ENCODE results near the gene FSD1L.

GRCh38 chr9:105403552-105404248 lies 44.1 kb upstream of the FSD1L start:
- no peak for TF ChIP-seq CTCF (IDR thresholded peaks at IDR 0.05; ENCODE audit: low read depth, low read length)
- no peak for TF ChIP-seq EZH2phosphoT487 (IDR thresholded peaks at IDR 0.05; ENCODE audit: low read depth)

All from OCI-LY3 (cell line).